GM12891 (cell line): Measurements from ENCODE around the gene C20orf204.

ENCODE experiments used
- DNase-seq: peaks from one replicate; pipeline ENCODE4 v3.0.0; 2011; ENCODE audit warnings: low spot score; ENCODE audit not compliant: insufficient read length
- FAIRE-seq: peaks from 2 replicates; lab custom pipeline; 2011; peaks lifted over from hg19 to GRCh38; lab: Jason Lieb, UNC
- PAX5 ChIP-seq: IDR thresholded peaks from 2 replicates; pipeline ENCODE4 v1.6.1; 2011; ENCODE audit warnings: low read length, moderate library complexity, mild to moderate bottlenecking; ENCODE audit not compliant: insufficient read depth, severe bottlenecking
- POLR2A ChIP-seq: IDR thresholded peaks from 2 replicates; pipeline ENCODE4 v1.6.1; 2011; ENCODE audit warnings: low read depth, low read length, control low read depth
- POLR2AphosphoS5 ChIP-seq: IDR thresholded peaks from 2 replicates; pipeline ENCODE4 v1.6.1; 2011; ENCODE audit warnings: low read depth, low read length, control low read depth
- POU2F2 ChIP-seq: IDR thresholded peaks from 2 replicates; pipeline ENCODE4 v1.6.1; 2011; ENCODE audit warnings: low read depth, mild to moderate bottlenecking, control low read depth, low read length, moderate library complexity
- SPI1 ChIP-seq: IDR thresholded peaks from 2 replicates; pipeline ENCODE4 v1.6.1; 2011; ENCODE audit warnings: low read depth, low read length, control low read depth
- TAF1 ChIP-seq: IDR thresholded peaks from 2 replicates; pipeline ENCODE4 v1.6.1; 2011; ENCODE audit warnings: low read depth, low read length, control low read depth

The C20orf204 gene

DNA sequence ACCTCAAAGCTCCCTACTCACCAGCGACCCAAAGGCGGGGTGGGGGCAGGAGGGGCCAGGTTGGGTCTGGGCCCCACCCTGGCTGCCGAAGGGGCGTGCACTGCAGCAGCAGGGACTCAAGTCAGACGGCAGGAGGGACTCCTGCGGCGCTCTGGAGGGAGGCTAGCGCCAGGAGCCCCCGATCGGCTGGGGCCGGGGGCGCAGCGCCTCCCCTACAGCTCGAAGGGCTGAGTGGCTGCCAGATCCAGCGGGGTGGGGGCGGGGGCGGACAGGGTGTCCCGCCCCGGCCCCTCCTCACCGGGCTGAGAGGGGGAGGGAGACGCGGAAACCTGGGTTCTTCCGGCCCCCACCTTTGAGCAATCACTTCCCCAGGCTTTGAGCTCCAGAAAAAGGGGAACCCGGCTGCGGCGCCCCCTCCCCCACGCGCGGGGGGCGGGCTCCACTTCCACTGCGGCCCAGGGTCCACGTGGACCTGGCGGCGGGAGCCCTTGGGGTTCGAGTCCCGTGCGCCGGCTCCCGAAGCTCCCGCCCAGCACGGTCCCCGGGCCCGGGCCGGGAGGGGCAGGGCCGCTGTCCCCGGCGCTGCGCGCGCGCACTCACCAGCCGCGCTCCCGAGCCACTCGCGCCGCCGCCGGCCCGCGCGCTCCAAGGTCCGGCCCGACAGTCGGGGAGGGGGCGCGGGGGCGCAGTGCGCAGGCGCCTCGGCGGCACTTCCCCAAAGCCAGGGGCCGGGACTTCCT lies 43.5 kb downstream of the C20orf204 start, which contains the start of gene RGS19:
Gene RGS19, minus strand, starts transcription at position 246 of the 740 bp plus-strand sequence. CDS start 2,632 bp downstream, outside the sequence.
- TF ChIP-seq PAX5 = no peak
- TF ChIP-seq POU2F2 = no peak
- TF ChIP-seq POLR2AphosphoS5 = no peak
- no peak for TF ChIP-seq POLR2A
- peak; percentile 80 for TF ChIP-seq SPI1
- no peak for TF ChIP-seq TAF1
- peak; percentile 94 for FAIRE-seq

DNA sequence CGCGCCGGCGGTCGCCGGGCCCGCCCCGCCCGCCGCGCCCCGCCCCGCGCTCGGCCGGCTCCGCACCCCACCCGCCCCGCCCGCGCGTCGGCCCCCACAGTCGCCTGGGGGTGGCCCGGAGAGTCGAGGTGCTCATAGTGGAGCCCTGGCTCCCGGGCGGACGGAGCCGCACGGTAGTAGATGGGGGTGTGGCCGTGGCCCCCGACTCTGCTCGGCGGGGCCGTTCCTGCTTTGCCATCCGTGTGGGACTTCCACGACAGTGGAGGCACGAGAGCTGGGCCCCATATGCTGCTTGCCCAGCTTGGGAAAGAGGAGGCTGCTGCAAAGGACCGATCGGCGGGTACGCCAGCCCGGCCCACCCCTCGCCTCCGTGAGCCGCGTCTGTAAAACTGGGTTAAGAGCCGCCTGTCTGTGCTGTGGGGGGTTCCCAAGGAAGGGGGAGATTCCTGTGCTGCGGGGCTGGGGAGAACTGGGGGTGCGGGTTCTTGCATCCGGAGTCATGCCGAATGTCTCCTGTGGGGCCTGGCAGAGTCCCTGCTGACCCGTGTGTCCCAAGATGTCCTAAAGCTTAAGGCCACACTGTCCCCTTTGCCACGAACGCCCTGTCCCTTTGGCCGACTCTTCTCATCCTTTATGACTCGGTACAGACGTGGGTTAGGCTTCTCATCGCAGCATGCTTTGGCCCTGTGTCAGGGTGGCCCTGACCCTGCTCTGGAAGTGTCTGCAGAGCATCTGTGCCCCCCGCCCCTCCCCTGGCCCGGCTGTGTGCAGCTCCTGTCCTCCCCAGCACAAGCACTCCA lies 44.2 kb downstream of the C20orf204 start, which contains the start of gene OPRL1:
Gene OPRL1, plus strand, starts transcription at position 70 of the 800 bp plus-strand sequence. CDS start 12,639 bp downstream, outside the sequence.
- FAIRE-seq (peak; percentile 73), DNase-seq (peak; percentile 79)
- TF ChIP-seq TAF1 (no peak), POLR2A (no peak), POLR2AphosphoS5 (no peak), POU2F2 (no peak), PAX5 (no peak), SPI1 (no peak)

More for the DNA sequence above, 43.5 kb downstream of the C20orf204 start, which contains the start of gene RGS19:
- peak; percentile 70 for DNase-seq

DNA sequence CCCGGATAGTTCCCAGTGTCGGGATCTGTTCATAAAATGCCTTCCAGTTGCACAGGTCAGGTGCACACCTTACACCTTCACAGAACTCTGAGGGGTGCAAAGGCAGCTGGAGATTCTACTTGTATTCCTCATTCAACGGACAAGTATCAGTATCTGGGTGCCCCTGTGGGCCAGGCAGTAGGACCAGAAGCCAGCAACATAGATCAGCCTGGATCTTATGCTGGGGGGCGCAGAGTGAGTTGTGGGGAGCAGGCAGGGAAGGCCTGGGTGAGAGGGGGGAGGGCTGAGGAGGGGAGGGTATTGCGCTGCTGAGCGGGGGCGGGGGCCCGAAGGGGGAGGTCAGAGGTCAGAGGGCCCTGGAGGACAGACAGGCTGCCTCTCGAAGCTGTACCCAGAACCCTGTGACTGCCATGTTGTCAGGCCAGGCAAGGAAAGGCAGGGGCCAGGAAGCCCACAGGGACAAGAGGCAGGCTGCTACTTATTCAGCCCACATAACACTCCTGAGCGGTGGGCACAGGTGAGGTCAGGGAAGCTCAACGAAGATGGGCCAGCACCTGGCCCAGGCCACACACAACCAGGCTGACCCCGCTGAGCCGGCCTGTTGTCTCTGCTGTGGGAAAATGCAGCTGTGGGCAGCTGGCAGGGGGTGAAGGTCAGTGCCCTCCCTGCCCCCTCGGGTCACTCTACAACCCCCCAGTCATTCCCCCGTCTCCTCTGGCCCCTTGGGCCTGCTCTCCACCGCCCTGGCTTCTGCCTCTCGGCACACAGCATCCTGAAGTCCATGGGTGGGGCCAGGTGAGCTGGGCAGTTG lies 45.0 kb downstream of the C20orf204 start:
- FAIRE-seq (no peak), DNase-seq (no peak)
- no peak for TF ChIP-seq TAF1
- no peak for TF ChIP-seq PAX5
- no peak for TF ChIP-seq POU2F2
- no peak for TF ChIP-seq POLR2A
- no peak for TF ChIP-seq POLR2AphosphoS5
- TF ChIP-seq SPI1 = no peak

GRCh38 chr20:64081624-64081964 lies 45.6 kb downstream of the C20orf204 start:
- TF ChIP-seq POU2F2 (no peak), POLR2A (no peak), SPI1 (no peak), POLR2AphosphoS5 (no peak), TAF1 (no peak), PAX5 (no peak)
- FAIRE-seq (no peak), DNase-seq (no peak)

GRCh38 chr20:64082126-64082731 lies 46.2 kb downstream of the C20orf204 start:
- DNase-seq = no peak
- peak; percentile 66 for FAIRE-seq
- TF ChIP-seq POLR2A = no peak
- no peak for TF ChIP-seq PAX5
- no peak for TF ChIP-seq SPI1
- TF ChIP-seq POLR2AphosphoS5 = no peak
- no peak for TF ChIP-seq POU2F2
- no peak for TF ChIP-seq TAF1

DNA sequence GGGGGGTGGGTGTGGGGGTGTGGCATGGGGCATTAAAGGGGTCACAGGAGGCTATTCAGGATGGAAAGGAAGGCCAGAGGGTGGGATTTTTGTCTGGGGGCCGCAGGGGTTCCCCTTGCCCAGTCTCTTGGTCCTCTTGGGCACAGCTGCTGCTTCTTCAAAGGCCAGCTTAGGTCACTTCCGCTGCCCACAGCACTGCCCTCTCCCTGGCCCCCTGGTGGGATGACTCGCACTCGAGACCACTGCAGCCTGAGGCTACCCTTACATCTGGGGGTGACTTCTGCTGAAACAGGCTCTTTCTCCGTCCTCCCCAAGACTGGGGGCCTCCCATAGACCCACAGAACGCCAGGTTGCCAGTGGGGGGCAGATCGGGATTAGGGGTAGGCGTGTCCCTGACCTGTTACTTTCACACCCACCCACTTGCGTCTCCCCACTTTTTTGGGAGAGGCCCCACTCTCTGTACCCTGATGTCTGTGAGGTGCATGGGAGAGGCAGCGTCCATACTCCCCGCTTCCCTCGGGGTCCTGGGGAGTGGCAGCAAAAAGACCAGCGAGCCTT lies 46.9 kb downstream of the C20orf204 start:
- TF ChIP-seq POLR2A = no peak
- no peak for TF ChIP-seq SPI1
- no peak for TF ChIP-seq PAX5
- no peak for TF ChIP-seq POU2F2
- TF ChIP-seq POLR2AphosphoS5 = no peak
- TF ChIP-seq TAF1 = no peak
- DNase-seq (no peak), FAIRE-seq (no peak)

DNA sequence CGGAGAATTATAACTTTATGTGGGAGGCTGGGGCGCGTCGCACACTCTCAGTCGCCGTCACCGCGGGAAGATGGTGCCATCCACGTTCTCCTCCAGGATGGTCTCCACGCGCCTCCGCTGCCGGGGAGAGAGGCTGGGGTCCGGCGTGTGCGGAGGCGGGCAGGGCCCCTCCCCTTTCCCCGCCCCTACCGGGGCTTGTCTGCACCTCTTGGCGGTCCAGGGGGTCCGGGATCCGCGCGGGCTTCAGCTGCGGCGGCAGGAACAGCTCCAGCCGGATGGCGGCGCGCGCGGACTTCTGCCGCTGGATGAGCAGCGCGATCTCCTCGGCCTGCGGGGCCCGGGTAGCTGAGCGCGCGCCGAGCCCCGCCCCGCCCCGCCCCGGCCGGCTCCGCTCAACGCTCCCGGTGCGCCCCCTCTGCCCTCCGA lies 47.4 kb downstream of the C20orf204 start:
- DNase-seq = no peak
- FAIRE-seq = peak; percentile 54
- no peak for TF ChIP-seq POU2F2
- TF ChIP-seq PAX5 = no peak
- no peak for TF ChIP-seq POLR2AphosphoS5
- TF ChIP-seq TAF1 = no peak
- no peak for TF ChIP-seq SPI1
